Activated CD8-positive, alpha-beta memory T cell treated with anti-CD3 and anti-CD28 coated beads for 36 hours (primary cell): Measurements from ENCODE around the gene KLK8. TPM values are rescaled to one million over a fixed set of nuclear protein-coding genes. Genes with fewer than 3 reads are reported as not detected.

ENCODE experiments used
- CTCF ChIA-PET: fragments of 350-600 bp; sonication (Branson Sonifier 250); formaldehyde crosslinking; loops from one replicate; lab custom pipeline; 2021; ENCODE audit warnings: antibody characterized with exemption; lab: Charles Lee
- POLR2A ChIA-PET: fragments of 350-600 bp; sonication (Branson Sonifier 250); formaldehyde crosslinking; loops from one replicate; lab custom pipeline; 2021; ENCODE audit warnings: antibody characterized with exemption; lab: Charles Lee
- total RNA-seq, 2 experiments: library from RNA; stranded (reverse); gene quantifications; one replicate each; pipeline ENCODE4 v1.2.3, GENCODE V29; 2021

Gene KLK8
- not detected for total RNA-seq

- ChIA-PET POLR2A (no interaction called here), CTCF (no interaction called here)
Observed at GRCh38 chr19:51001515-51001914, at the start of gene KLK8. Gene KLK8, minus strand, starts transcription at chr19:51001604. Its CDS starts 437 bp downstream, at chr19:51001167.

GRCh38 chr19:51047031-51047335 lies 45.6 kb upstream of the KLK8 start:
- POLR2A ChIA-PET: no interaction called here
- CTCF ChIA-PET: no interaction called here

- CTCF ChIA-PET: no interaction called here
Observed at GRCh38 chr19:51044327-51044726, 42.9 kb upstream of the KLK8 start.

GRCh38 chr19:51043497-51043896 lies 42.1 kb upstream of the KLK8 start:
- ChIA-PET POLR2A (interaction anchor here (0.6 kb wide), 1 partner anchor 1948 kb away, joined by 6 read pairs; no protein-coding TSS in a partner anchor), CTCF (no interaction called here)

More at GRCh38 chr19:51044327-51044726, 42.9 kb upstream of the KLK8 start:
- POLR2A ChIA-PET: interaction anchor here (0.6 kb wide), 1 partner anchor 1949 kb away, joined by 6 read pairs; no protein-coding TSS in a partner anchor

- CTCF ChIA-PET: no interaction called here
- POLR2A ChIA-PET: no interaction called here
Observed at GRCh38 chr19:51040151-51040550, 38.7 kb upstream of the KLK8 start.

- POLR2A ChIA-PET: no interaction called here
- CTCF ChIA-PET: no interaction called here
Observed at GRCh38 chr19:51036519-51036918, 35.1 kb upstream of the KLK8 start.

GRCh38 chr19:51034704-51035103 lies 33.3 kb upstream of the KLK8 start, which contains the start of gene KLK12:
Gene KLK12, minus strand, starts transcription at chr19:51035002. Its CDS starts 381 bp downstream, at chr19:51034621.
- ChIA-PET CTCF (interaction anchor here (0.8 kb wide), 1 partner anchor 17 kb away, joined by 3 read pairs; no protein-coding TSS in a partner anchor), POLR2A (no interaction called here)

- ChIA-PET POLR2A (no interaction called here), CTCF (no interaction called here)
Observed at GRCh38 chr19:51031880-51032225, 30.4 kb upstream of the KLK8 start.

- ChIA-PET CTCF (no interaction called here), POLR2A (no interaction called here)
Observed at GRCh38 chr19:51031220-51031879, 29.9 kb upstream of the KLK8 start.

GRCh38 chr19:51030631-51031030 lies 29.2 kb upstream of the KLK8 start:
- CTCF ChIA-PET: no interaction called here
- POLR2A ChIA-PET: no interaction called here

- ChIA-PET CTCF (no interaction called here), POLR2A (no interaction called here)
Observed at GRCh38 chr19:51029718-51030117, 28.3 kb upstream of the KLK8 start.

GRCh38 chr19:51027873-51028272 lies 26.5 kb upstream of the KLK8 start:
- ChIA-PET POLR2A (no interaction called here), CTCF (no interaction called here)

GRCh38 chr19:51027126-51027806 lies 25.9 kb upstream of the KLK8 start:
- CTCF ChIA-PET: no interaction called here
- POLR2A ChIA-PET: no interaction called here

GRCh38 chr19:51026554-51026831 lies 25.1 kb upstream of the KLK8 start, which contains the start of gene KLK11:
Gene KLK11, minus strand, starts transcription at chr19:51026616. Its CDS starts 985 bp downstream, at chr19:51025631.
- CTCF ChIA-PET: no interaction called here
- POLR2A ChIA-PET: no interaction called here

GRCh38 chr19:51025809-51026553 lies 24.6 kb upstream of the KLK8 start:
- POLR2A ChIA-PET: no interaction called here
- CTCF ChIA-PET: no interaction called here

- ChIA-PET POLR2A (no interaction called here), CTCF (no interaction called here)
Observed at GRCh38 chr19:51025401-51025800, 24.0 kb upstream of the KLK8 start.

GRCh38 chr19:51024924-51025323 lies 23.5 kb upstream of the KLK8 start:
- ChIA-PET CTCF (no interaction called here), POLR2A (no interaction called here)

- CTCF ChIA-PET: no interaction called here
- POLR2A ChIA-PET: no interaction called here
Observed at GRCh38 chr19:51023946-51024345, 22.5 kb upstream of the KLK8 start.

GRCh38 chr19:51022526-51022925 lies 21.1 kb upstream of the KLK8 start:
- CTCF ChIA-PET: no interaction called here

GRCh38 chr19:51020988-51021651 lies 19.7 kb upstream of the KLK8 start:
- ChIA-PET CTCF (interaction anchor here (0.5 to 0.7 kb wide), 3 partner anchors 31 to 985 kb away, joined by 3 to 5 read pairs (median 3); no protein-coding TSS in a partner anchor), POLR2A (no interaction called here)

More at GRCh38 chr19:51022526-51022925, 21.1 kb upstream of the KLK8 start:
- POLR2A ChIA-PET: no interaction called here
